Activated CD4-positive, CD25-positive, alpha-beta regulatory T cell treated with anti-CD3 and anti-CD28 coated beads, Interleukin-2, amount 50 U/mL, for 72 hours (primary cell): ENCODE results near the gene PDE1C.

ENCODE experiments used
- DNase-seq: peaks from one replicate; pipeline ENCODE4 v3.0.0; 2021

The PDE1C gene

DNA sequence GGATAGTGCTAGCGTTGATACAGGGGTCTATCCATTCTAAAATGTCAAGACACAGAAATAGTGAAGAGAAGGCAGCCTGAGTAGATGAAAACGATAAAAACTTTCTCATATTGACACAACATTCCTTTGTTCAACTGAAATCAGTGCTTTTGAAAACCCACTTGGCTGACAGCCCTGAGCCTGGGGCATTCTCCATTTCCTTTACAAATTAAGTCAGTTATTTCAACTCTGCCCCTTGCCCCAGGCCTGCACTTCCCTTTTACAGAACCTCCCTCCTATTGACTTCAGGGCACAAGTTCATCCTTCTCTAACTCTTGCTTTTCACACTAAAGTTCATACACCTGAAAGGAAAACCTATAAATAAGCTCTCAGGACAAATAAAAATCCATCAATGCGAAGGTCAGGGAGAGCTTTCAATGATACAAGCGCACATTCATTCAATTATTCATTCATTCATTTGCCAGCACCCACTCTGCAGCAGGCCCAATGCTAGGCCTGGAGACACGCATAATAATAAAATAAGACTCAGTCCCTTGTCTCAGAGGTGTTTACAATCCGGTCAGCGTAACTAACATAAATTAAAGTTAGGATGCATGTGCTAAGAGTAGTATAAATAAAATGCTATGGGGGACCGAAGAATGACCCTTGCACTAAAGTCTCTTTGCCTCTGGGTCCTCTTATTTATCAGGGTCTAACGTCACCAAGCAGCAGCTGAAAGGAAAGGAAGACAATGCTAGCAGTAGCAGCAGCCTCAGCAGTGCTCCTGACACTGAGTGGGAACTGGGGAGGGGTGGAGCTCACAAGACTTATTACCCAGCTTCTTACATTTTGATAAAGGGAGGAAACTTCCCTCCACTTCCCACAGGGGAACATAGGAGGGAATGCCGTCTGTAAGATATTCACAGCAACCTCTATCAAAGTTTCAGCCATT, 134.8 kb downstream of the PDE1C start:
- no peak for DNase-seq

DNA sequence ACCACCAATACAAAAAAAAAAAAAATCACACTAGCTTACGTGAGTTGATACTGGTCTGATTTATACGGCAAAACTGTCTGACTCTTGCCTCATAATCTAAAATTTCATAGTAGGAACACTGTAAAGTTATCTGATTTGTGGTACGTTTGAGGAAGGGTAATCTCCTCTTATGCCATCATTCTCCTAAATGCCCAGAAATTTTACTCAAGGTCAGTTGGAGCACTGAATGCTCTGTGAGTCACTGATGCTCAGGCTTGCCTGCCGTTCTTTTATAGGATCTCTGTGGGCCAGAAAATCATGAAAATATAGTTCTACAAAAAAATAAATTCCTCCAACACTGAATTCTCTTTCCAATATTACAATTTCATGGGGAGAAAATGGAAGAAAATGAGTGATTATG, 135.7 kb downstream of the PDE1C start:
- DNase-seq, result no peak

DNA sequence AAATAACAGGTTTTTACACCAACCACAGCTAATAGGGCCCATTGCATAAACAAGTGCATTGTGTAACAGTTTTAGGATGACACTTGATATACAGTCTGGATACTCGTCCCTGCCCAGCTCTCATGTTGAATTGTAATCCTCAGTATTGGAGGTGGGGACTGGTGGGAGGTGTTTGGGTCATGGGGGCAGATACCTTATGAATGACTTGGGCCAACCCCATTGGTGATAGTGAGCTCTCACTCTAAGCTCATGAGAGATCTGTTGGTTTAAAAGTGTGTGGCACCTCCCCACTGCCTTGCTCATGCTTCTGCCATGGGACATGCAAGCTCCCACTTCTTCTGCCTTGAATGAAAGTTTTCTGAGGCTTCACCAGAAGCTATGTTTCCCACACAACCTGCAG, 136.7 kb downstream of the PDE1C start:
- DNase-seq, result no peak

DNA sequence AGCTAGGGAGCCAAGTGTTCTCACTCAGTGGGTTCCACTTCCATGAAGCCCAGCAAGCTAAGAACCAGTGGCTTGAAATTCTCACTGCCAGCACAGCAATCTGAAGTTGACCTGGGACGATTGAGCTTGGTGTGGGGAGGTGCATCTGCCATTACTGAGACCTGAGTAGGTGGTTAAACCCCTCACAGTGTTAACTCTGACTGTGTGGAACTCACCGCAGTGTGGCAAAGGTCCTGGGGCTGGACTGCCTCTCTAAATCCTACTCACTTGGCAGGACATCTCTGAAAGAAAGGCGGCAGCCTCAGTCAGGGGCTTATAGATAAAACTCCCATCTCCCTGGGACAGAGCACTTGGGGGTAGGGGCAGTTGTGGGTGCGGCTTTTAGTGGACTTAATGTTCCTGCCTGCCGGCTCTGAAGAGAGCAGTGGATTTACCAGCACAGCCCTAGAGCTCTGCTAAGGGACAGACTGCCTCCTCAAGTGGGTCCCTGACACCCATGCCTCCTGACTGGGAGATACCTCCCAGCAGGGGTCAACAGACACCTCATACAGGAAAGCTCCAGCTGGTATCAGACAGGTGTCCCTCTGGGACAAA, 143.1 kb downstream of the PDE1C start:
- no peak for DNase-seq

DNA sequence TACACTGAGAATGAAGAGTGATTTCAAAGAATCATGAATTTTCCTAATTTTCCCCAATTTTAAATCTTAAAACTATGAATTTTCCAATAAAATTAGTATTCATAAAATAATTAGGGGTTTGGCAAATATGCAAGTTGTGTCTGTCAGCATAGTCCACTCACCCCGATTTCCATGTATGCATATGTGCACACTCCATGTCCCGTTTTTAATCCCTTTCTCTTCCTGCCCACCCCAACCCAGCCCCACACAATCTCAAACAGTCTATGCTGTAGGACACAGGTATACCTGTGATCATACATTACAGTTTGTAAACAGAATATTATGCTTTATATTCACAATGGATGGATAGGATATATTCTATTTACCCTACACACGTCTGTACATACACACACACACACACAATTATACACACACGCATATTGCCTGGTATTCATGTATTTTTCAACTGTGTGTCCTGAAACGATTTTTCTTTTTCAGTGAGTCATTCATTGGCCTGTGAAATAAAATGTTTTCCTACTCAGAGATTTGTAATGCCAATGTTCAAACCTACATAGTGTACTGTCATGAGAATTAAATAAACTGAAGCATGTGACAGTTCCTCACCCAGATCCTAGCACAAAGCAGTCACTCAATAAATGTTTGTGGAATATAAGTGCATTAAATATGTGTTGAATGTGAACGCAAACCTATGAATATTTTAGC, 144.3 kb downstream of the PDE1C start:
- DNase-seq, result no peak

DNA sequence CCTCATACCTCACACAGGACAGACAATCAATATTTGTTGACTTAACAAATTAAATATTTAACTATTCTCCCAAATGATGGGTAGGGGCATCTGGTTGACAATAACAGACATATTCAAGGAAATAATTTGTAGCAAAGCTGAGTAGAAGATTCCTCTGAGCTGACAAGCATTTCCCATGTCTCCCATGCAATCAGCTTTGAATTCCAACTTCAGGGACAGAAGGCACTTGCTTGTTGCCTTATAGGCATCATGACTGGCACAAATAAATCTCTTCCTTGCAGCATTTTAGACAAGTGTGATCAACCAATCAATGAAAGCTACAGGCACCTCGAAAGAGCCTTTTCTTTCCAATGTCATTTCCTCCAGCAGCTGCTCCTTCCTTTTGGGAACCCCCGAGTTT, 146.0 kb downstream of the PDE1C start:
- DNase-seq, result no peak

DNA sequence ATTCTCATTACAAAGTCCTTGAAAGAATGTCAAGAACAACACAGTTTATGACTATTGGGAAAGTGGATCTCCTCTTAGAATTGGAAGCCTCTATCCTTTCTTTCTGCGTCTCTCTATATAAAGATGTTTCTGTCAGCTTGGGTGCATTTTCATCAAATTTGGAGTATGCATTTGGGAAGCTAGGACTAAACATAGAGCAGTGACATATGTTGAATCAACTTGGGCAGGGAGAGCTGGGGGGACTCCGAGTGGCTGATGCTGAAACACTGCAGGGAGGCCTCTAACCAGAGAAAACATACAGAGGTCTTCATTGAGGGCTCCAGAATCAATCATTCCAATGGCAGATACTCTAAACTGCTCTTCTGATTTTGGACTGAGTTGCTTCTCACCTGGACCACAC, 147.4 kb downstream of the PDE1C start:
- DNase-seq, result no peak

DNA sequence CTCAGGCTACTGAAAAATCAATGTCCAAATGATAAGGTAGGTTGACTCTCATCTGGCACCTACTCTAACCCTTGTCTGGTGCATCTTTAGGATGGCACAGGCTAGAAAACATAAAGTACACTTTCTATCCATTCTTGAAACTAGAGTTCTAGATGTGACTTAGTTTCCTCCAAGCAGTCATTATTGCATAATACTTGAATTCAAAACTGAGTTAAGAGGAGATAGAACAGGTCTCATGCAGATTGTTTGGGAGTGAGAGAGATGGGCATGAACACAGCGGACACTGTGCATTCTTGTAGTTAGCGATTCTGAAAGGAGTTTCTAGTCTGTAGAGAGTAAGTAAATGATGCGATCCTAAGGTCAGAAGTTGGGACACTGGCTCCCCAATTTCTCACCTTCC, 149.2 kb downstream of the PDE1C start:
- DNase-seq, result no peak

DNA sequence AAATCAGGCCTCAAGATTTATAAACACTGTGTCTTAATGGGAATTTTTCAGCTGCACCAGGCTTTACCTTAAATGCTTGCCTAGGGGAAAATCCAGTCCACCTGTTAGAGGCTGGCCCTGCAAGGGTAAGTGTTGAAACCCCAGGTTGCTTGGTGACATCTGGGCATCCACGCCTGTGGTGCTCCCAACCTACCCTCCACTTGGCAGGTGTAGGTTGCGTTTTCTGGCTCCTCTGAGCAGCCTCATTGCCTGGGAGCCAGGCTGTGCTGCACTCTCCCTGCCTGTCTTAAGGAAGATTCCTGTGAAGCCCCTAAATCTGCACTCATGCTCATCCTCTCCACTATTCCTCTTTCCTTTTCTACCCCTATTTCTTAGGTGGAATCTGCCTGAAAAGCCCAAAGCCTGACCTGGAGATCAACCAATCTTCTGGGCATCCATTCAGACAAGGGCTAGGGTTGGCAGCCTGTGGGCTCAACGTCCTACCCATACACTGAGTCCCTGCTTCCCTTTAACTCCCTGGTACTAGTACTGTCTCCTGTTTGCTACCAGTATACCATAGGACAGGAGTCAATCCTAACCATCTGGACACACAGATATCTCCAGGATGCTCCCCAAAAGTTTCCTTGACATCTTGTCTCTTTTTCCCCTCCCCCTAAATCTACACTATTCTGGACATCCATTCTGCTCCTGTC, 150.4 kb downstream of the PDE1C start:
- no peak for DNase-seq

DNA sequence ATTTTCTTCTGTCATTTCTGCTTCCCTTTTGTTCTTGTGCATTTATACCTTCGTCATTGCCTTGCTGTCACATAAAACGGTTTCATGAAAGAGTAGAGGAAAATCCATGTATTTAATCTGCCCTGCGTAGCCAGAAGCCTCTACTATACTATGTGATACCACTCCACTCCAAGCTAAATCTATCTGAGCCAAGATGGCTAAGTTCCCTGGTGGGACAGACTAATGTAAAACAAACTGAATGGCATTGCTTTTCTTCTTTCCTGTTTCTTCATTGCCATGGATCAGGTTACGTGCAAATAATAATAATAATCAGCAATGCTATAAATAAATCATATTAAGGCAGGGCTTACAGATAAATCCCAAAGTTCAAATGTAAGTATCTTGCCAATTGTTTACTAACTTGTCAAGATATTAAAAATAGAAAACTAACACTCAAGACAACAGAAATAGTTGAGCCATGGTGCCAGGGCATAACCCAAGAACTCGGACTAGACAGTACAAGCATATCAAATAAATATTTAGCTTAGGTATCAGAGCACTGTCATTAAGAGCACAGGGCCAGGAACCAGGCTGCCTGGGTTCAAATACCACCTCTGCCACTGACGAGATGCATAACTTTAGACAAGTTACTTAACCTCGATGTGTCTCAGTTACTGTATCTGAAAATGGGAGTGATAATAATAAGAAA, 151.4 kb downstream of the PDE1C start:
- no peak for DNase-seq

DNA sequence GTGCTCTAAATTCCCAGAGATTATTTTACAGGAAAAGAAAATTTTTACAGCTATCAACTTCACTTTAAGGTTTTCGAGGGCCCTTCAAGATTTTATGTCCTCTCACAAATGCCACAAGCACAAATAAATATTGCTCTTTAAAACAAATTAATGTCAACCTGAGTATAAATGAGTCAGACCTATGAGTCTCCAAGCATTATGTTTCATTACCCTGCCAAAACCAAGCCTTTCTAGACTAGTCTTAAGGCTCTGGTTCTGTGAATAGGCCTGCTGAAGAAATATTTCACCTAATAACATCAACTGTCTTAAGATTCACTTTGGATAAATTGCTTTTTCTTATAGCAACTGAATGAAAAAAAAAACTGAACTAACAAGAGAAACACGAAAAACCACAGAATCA, 153.0 kb downstream of the PDE1C start:
- no peak for DNase-seq

DNA sequence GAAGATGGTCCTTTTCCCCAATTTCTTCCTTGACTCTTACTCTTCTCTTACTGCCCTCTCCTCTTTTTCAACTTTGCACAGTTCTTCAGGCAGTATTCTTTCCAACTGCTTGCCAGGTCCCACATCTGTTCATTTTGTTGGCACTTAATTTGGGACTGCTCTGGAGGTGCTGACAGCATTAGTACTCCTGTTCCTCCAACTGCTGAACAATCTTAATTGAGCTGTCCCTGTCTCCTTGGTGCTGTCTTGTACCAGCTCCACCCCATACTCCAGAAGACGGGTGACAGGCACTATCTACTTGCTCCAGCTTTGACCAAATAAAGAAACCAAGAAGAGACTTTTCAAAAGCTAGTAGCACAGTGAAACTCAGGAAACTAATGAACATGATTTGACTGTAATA, 160.0 kb downstream of the PDE1C start:
- DNase-seq, result no peak

DNA sequence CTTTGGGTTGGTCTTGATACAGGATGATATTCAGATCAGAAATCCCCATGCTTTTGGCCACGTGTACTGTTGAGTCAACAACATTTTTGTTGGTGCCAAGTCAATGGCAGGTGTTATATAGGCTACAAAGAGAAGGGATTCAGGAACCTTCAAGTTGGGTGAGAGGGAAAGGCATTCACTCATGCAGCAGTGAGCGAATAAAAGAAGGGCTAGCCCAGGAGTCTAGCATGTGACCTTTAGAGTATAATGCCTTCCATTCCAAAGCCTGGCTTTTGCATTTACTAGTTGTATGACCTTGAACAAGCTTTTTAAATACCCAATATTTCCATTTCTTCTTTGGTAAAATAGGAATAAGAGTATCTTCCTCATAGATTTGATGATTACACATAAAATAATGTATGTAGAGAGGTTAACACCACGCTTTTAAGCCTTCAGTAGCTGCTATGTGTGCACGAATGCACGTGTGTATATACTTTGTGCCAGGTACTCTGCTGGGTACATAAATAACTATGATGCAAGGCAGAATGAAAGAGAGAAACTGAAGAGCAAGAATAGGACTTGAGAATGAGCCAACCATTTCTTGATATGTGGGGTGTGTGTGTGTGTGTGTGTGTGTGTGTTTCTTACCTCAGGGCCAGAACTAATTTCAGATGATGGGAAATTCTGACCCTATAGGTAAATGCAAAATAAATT, 163.6 kb downstream of the PDE1C start:
- DNase-seq, result no peak

DNA sequence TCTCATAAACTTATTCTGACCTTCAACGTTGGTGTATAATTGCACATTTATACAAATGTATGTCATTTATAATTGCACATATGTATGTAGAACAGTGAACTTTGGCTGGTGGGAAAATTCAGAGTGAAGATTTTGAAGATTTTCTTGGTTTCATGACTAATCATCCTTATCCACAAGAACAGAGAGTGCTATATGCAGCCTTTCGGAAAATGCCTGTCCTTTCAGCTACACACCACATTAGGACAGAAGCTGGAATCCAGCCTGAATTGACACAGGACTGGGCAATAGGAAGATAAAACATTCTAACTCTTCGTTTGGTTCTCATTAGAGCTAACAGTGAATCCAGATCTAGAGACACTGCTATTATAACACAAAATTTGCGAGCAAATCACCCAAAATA, 166.2 kb downstream of the PDE1C start:
- DNase-seq, result no peak

DNA sequence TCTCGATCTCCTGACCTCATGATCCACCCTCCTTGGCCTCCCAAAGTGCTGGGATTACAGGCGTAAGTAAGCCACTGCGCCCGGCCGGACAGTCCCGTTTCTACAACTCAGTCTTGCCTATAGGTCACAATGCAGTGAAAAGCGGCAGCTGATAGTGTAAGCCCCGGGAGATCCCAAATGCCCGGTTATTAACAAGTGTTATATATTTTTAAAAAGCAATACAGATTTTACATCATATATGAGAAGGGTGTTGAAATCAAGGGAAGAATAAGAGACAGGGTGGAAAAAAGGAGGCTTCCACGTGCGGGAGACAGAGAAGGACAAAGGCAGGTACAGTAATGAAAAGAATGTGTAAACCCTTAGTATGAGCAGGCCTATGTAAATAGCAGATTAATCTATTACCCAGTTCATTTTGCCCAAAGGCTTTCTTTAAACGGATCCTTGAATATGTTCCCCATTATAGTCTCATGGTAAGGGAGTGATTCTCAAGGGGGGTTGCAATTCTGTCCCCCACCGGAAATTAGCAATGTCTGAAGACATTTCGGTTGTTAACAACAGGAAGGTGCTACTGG, 170.8 kb downstream of the PDE1C start:
- DNase-seq, result no peak

DNA sequence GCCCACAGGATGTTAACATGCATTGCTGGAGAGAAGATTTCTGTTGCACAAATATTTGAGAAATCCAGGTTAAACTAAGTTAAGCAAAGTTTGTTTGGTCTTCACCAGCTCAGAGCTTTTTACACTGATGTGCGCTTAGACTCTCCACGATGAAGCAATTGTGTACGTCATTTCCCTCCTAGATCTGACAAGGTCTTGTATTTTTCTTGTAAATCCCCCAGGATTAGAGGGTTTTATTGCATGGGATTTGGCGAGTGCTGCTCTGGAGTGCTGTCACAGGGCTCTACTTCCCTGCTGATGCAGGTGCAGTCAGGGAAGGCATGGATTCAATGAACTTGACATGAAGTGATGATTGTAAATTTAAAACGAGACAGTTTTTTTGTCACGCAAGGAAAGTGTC, 173.3 kb downstream of the PDE1C start:
- no peak for DNase-seq

DNA sequence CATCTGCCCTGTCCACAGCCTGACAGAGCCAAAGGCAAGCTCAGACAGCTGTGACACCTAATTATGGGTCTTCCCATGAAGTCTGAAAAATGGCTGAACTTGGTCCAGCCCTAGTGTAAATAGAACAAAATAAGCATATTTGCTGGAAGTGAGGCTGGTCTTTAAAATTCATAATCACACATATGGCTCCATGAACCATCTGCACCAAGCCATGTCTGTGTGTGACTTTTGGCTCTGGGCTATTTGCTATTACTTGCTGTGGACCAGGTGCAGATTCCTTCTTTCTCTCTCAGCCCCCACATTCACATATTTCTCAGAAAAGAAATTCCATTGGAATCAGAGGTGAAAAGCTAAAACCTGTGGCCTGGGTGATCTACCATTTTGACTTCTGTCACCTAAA, 175.9 kb downstream of the PDE1C start:
- DNase-seq, result no peak

DNA sequence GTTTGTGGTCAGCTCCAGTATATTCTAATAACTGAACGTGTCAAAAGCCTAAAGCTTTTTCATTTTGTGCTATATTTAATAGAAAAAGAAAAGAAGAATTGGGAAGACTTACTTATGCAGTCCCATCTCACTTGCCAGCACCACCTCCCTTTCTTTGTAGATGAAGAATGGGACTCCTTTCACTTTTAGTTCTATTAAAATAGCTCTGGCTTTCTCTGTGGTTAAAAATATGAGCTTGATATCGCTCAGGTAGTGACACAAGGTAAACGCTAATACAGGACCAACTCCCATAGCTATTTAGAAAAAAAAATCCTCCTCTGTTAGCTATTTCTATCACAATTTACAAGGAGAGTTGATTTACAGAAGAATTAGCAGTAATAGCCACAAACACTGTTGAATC, 176.8 kb downstream of the PDE1C start:
- no peak for DNase-seq

DNA sequence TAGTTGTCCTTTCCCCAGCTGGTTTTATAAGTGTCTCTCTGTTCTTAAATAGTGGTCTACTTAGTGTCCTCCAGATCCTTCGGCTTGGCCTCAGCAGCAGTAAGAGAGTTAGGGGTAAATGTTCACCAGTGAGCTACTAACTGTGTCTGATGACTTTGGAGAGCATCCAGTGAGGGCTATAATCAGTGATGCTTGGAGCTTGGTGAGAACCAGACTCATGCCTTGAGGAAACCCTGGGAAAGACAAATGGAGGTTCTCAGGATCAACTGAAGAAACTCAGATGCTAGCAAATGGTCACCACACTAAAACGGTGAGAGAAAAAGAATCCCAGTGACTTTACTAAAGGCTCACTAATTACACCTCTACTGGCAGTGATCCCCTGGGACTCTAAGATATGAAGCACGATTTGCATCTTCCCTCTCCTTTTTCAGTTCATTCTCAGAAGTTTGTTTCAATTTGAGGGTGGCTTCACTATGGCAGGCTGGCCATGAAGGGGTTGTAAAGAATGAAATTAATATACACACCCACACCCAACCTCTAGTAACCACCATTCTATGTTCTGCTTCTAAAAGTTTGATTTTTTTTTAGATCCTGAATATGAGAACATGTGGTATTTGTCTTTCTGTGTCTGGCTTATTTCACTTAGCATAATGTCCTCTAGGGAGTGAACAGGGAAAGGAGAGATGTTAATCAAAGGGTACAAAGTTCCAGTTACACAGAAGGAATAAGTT, 177.9 kb downstream of the PDE1C start:
- DNase-seq, result no peak

DNA sequence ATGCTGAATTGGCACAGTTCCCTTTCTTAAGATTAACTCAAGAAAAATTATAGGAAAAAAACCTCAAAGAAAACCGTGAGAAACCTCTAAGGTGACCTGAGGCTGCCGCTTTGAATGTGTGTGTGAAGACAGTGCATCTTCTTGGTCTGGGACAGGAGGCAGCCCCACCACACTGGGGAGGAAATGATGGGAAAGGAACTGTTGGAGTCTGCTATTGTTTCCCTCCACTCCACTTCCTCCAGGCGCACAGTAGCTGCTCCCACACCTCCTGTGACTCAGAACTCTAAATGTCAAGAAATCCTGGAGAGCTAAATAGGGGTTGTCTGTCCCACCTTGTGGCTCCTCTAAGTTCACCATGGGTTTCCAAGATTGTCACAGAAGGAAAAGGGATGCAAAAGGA, 179.4 kb downstream of the PDE1C start:
- no peak for DNase-seq

DNA sequence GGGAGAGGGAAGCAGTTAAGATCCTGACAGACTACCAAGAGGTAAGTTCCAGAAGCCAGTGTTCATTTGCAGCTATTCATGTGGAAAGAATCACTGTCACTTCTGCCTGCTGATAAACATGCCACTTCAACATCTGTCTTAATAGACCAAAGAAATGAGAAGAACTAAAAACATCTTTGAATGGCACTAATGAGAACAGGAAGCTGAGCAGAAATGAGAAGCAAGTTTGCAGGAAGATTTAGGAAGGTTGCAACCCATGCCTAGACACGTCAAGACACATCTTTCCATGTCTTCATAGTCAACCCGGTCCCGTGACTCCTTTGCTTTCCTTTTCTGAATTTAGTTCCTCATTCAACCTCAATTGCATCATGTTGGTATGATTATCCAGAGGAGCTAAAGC, 180.0 kb downstream of the PDE1C start:
- DNase-seq, result no peak
